Spleen (tissue), 7 donors: ENCODE data around the gene UACA.

Source experiments
- POLR2AphosphoS5 ChIP-seq, 3 donors: sonication (generic); formaldehyde crosslinking; IDR thresholded peaks; one replicate each; pipeline ENCODE4 v1.5.1; 2017; ENCODE audit warnings: antibody characterized with exemption in 3 of 3
- TF ChIP-seq, protein P1 (sequence below), 11 experiments: fragments of 200-600 bp in 7 of 11; fragments of 450-650 bp in 4 of 11; sonication (generic) in 4 of 11; IDR thresholded peaks in 8 of 11; conservative IDR thresholded peaks in 3 of 11; 1 replicate in 7 of 11; 2 replicates in 4 of 11; pipeline versions ENCODE4 v1.4.0 to v1.8.0; 2016 to 2021; ENCODE audit warnings: antibody characterized with exemption in 11 of 11, inconsistent platforms in 4 of 11, mild to moderate bottlenecking in 1 of 11
- donor health status: DM: no; HTN: no; CAD: no; lungs with moderate emphysema.
- donor health status: DM: no; HTN: no; CAD: no.
- donor health status: DM: no; HTN: no; CAD: no.

GRCh38 chr15:70664494-70664893 is 98.9 kb downstream of the UACA start:
- TF ChIP-seq, protein P1, sequence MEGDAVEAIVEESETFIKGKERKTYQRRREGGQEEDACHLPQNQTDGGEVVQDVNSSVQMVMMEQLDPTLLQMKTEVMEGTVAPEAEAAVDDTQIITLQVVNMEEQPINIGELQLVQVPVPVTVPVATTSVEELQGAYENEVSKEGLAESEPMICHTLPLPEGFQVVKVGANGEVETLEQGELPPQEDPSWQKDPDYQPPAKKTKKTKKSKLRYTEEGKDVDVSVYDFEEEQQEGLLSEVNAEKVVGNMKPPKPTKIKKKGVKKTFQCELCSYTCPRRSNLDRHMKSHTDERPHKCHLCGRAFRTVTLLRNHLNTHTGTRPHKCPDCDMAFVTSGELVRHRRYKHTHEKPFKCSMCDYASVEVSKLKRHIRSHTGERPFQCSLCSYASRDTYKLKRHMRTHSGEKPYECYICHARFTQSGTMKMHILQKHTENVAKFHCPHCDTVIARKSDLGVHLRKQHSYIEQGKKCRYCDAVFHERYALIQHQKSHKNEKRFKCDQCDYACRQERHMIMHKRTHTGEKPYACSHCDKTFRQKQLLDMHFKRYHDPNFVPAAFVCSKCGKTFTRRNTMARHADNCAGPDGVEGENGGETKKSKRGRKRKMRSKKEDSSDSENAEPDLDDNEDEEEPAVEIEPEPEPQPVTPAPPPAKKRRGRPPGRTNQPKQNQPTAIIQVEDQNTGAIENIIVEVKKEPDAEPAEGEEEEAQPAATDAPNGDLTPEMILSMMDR (IDR thresholded peaks at IDR 0.05 in 8 of 11, conservative IDR thresholded peaks at IDR 0.05 in 3 of 11), result no peak
- TF ChIP-seq POLR2AphosphoS5 (IDR thresholded peaks at IDR 0.05), result no peak
